Erythroblast (primary cell): ENCODE measurements around the gene P2RY4.
"Not testable (repeated sequence)": the region's sequence is repeated elsewhere in the genome, so short reads cannot be mapped to it uniquely, and the experiment has no call there.

Experiments
- DNase-seq, 2 experiments: peaks; one replicate each; lab custom pipeline; 2025; lab: John Stamatoyannopoulos, UW
- GATA1 ChIP-seq: IDR thresholded peaks from 2 replicates; pipeline ENCODE4 v1.6.1; 2011; ENCODE audit warnings: low read depth, mild to moderate bottlenecking, control low read depth, low read length, moderate library complexity
- POLR2A ChIP-seq: IDR thresholded peaks from 2 replicates; pipeline ENCODE4 v1.6.1; 2011; ENCODE audit warnings: mild to moderate bottlenecking, low read length

P2RY4 gene

DNA sequence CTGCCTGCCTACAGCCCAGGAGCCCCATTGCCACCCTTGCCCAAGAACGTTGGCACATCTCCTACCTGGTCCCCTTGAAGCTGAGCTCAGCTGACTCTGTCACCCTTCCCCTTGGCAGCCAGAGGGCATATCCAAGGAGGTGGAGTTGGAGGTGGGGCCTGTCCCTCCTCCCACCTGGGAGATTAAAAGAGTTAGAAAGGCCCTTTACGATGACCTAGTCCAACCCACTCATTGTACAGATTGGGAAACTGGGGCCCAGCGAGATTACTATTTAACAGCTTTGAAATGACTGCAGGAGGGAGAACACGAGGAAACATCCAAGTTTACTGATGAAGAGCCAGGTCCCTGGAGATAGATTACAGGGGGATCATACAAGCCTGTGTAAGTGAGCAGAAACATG lies at the start of gene P2RY4:
TSS of gene P2RY4 (minus strand) at position 101 of the 400 bp plus-strand sequence. CDS start 580 bp downstream, outside the sequence.
- no peak for DNase-seq
- TF ChIP-seq GATA1 (no peak), POLR2A (no peak)

DNA sequence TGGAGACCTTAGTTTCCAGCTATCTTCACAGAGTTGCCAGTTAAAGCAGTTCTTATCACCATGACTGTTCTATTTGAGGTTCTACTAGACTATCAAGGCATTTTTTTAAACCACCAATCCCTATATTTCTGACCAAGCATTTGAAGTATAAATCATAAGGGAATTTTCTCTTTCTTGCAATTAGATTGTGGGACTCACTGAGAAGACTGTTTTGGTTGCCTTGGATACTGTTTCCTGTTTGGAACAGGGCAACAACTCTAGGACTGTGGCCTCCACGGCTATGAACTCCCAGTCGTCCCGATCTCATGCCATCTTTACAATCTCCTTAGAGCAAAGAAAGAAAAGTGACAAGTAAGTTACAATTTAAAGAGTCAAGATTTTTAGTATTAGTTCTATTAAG lies 41.7 kb upstream of the P2RY4 start:
- TF ChIP-seq GATA1 (no peak), POLR2A (no peak)
- DNase-seq = no peak

DNA sequence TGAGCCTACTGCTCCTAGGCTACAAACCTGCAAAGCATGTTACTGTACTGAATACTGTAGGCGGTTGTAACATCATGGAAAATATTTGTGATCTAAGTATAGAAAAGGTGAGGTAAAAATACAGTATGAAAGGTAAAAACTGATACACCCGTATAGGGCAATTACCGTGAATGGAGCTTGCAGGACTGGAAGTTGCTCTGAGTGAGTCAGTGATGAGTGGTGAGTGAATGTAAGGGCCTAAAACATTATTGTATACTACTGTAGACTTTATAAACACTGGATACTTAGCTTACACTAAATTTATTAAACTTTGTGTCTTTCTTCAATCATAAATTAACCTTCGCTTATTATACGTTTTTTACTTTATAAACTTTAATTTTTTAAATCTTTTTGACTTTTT lies 33.6 kb upstream of the P2RY4 start:
- TF ChIP-seq GATA1 (no peak), POLR2A (no peak)
- DNase-seq = no peak

DNA sequence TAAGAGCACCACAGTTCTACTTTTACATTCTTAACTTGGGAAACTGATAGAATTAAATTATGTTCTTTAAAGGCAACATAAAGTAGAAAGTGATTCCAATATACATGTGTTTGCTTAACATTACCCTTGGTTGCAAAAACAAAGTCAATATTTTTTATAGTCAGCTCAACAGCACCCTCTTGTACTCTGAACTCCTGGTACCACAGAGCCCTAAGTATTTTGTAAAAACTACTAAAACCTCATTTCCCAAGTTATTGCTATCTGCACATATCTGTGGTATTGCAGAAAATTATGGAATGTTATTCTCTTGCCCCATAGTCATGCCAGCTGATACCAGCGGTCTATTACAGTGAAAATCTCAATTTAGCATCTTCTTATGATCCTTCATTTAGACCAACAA lies 32.8 kb upstream of the P2RY4 start:
- no peak for TF ChIP-seq GATA1
- TF ChIP-seq POLR2A = no peak

DNA sequence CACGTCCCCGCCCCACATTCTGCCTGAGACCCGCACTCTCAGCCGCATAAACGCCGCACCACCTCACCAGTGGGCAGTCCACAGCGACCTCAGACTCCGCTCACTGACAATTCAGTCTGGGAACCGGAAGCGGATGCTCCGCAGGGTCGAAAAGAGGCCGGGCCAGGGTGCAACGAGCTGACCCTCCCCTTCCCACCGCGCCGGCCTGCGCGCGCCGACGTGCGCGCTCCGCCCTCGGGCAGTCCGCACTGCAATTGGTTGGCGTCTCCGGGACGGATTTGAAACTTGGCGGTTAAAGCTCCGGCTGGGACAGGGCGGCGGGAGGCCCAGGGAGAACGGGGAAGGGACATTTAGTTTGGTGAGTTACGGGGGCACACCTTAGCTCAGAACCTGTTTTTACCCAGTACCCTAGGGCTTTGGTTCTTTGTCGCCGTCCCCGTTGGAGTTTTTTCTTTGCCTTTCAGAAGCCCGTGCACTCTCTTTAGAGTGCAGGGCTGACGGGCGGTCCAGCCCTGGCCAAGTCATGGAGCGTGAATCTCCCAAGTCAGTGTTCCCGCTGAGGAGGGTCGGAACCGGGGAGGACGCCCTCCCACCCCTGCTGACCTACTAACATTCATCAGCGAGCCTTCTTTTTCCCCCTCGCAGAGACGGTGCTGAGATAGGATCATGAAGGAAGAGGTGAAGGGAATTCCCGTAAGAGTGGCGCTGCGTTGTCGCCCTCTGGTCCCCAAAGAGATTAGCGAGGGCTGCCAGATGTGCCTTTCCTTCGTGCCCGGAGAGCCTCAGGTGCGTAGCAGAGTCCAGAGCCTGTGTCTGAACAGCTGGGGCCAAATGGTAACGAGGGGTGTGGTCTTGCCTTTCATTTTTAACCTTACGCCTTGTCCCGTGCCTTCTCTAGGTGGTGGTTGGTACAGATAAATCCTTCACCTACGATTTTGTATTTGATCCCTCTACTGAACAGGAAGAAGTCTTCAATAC lies 30.1 kb upstream of the P2RY4 start, which contains the start of the genes KIF4A and PDZD11:
TSS of gene KIF4A (plus strand) at position 312 of the 978 bp plus-strand sequence. CDS start at position 667, 355 bp downstream.
TSS of gene PDZD11 (minus strand) at position 135 of the 978 bp plus-strand sequence. CDS start 586 bp downstream, outside the sequence.
- TF ChIP-seq GATA1 (no peak), POLR2A (peak; percentile 84)
- peak; percentile 90 to 91 for DNase-seq

More for the DNA sequence above, 32.8 kb upstream of the P2RY4 start:
- DNase-seq = no peak

DNA sequence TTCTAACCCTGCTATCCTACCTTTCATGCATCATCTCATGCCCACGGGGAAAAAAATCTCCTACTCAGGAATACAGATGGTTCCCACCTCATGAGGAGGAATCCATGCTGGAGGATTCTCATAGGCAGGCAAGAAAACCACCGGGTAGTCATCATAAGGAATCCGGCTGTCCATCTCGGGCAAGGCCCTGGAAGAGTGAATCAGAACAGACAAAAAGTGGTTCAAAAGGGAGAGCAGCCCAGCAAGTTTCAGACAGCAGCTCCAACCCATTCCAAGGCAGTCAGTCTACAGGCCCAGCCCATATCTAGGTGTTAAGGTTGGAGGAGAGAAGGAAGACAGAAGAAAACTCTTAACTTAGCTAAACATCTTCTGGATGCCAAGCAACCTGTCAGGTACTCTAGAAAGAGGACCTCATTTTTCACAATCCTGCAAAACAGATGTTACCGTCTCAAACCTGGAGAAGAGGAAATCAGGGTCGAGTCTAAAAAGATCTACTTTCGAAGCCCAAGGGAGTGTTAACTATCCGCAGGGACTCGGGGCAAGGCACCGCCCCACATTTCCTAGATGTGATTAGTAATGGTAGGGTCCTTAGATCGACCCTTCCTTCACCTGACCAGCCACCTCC lies 29.3 kb upstream of the P2RY4 start:
- DNase-seq = no peak
- no peak for TF ChIP-seq GATA1
- TF ChIP-seq POLR2A = no peak

DNA sequence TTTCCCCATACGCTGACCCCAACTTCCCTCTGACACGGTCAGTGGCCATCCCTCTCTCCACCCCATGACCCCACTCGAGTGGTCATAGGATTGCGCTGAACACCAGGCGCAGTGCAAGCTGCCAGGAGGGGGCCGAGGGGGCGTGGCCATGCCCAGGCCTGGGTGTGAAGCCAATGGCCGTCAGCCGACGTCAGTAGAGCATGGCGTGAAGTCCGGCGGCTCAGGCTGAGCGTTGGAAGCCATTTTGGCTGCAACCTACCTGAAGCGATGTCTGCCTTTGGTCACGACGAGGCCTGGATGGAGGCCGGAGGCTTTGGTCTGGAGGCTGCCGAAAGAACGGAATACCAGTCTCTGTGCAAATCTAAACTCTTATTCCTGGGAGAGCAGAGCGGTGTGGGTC lies 21.9 kb upstream of the P2RY4 start, which contains the start of gene RAB41:
TSS of gene RAB41 (plus strand) at position 222 of the 400 bp plus-strand sequence. CDS start at position 268, 46 bp downstream.
- no peak for DNase-seq
- TF ChIP-seq POLR2A (no peak), GATA1 (no peak)

DNA sequence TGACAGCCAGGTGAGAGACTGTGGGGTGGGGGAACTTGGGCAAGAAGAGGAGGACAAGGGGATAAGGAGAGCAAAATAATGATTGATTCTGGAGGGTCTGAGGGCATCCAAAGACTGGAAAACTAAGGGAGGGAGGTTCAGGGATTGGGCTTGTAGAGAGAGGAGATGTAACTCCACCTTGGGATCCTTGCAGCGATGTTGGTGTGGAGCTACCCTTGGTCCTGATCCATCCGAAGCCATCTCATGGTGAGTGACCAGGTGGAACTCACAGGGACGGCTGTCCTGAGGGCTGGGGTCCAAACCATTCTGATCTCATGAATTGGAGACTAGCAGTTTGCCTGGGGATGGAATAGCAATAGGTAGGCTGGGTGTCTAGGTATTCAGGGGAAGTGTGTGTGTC lies 20.6 kb upstream of the P2RY4 start:
- no peak for DNase-seq
- no peak for TF ChIP-seq POLR2A
- no peak for TF ChIP-seq GATA1

DNA sequence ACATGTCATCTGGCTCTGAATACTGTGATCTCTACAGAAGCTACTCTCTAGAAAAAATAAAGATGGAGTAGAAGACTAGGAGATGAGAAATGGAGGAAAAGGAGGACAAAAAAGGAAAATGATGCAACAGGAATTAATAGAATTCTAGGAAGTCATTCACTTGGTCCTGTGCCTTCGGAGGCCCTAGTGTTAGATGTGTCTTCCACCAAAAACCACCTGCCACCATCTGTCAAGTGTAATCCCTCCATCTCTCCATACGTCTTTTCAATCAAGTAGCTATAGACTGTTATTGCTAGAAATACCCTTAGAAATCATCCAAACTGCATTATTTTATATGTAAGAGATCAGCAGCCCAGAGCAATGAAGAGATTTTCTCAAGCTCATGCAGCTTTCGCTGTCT lies 19.1 kb upstream of the P2RY4 start:
- TF ChIP-seq GATA1 (no peak), POLR2A (no peak)
- no peak for DNase-seq

DNA sequence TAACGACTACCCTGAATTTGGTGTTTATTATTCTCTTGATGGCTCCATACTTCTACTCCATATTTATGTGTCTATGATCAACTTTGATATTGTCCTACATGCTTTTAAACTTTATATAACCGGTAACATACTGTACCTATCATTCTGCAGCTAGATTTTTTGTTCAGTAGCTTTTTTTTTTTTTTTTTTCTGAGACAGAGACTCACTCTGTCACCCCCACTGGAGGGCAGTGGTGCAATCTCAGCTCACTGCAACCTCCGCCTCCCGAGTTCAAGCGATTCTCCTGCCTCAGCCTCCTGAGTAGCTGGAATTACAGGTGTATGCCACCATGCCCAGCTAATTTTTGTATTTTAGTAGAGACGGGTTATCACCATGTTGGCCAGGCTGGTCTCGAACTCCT lies 14.0 kb upstream of the P2RY4 start:
- DNase-seq = not testable (repeated sequence)

DNA sequence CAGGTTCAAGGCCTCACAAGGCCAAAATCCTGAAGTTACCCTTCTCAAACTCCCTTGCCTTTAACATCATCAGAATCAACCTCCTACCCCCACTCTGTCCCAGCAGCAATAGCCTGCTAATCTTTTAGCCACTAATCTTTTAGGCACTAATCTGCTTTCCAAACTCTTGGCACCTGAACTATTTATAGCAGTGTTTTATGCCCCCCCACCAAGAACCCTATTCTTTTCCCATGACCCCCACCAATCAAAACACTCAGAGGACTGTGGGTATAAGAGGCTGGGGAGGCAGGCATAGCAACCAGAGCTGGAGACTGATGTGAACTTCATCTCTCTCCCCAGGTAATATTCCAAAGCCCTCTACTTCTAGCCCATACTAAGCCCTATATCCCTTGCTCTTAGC lies 8.0 kb upstream of the P2RY4 start, which contains the start of gene ARR3:
TSS of gene ARR3 (plus strand) at position 301 of the 400 bp plus-strand sequence. CDS start 1,052 bp downstream, outside the sequence.
- TF ChIP-seq POLR2A = no peak
- TF ChIP-seq GATA1 = no peak
- no peak for DNase-seq

DNA sequence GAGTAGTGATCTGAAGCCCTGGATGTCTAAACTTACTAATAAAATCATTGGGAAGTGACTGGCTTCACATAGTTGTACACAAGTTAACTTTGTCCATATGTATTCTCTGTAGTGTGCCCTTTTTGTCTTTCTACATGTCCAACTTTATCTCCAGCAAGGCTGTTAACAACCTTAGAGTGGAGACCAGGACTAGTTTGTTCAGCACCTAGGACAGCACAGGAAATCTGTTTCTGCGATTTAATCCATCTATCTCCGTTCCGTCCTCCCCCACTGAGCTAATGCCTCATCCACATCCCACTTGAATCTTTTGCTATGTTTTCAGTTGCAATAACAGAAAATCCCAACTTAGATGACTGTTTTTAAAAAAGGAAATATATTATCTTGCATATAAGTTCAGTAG lies 4.8 kb upstream of the P2RY4 start:
- TF ChIP-seq POLR2A (no peak), GATA1 (no peak)

DNA sequence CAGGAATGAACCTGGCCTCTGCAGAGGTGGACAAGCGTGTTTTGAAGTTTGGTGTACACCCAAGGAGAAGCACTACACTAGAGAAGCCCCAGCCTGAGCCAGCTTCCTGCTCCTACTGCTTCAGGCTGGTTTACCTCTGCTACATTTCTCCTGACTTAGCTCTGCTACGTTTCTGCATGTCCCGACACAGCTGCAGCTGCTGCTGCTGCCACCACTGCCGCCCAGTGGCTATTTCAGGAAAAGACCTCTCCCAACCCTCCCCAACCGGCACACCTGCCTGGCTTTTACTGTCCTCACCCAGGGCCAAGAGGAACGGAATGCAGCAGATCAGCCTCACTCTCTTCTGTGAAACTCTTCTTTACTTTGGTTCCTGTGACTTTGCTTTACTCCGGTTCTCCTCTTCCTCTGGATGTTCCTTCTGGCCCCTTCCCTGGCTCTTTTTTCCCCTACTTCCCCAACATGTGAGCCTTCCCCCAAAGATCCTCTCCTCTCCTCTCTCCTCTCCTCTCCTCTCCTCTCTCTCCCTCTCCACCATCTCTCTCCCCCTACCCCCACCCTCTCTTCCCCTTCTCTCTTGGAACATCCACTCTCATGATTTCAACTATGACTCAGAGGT lies 3.1 kb upstream of the P2RY4 start:
- peak; percentile 10 to 36 for DNase-seq

More for the DNA sequence above, 4.8 kb upstream of the P2RY4 start:
- DNase-seq = no peak

More for the DNA sequence above, 3.1 kb upstream of the P2RY4 start:
- no peak for TF ChIP-seq GATA1
- no peak for TF ChIP-seq POLR2A
